MM.1S (cell line): ENCODE data around the gene ISG15.
"Not testable (repeated sequence)": the region's sequence is repeated elsewhere in the genome, so short reads cannot be mapped to it uniquely, and the experiment has no call there.

Experiments
- DNase-seq: peaks from one replicate; pipeline ENCODE4 v3.0.0-alpha.2; 2015
- H2AFZ ChIP-seq: fragments of 300-600 bp; sonication (generic); 2 replicates; pipeline ENCODE4 v1.6.0; 2016; ENCODE audit warnings: antibody characterized with exemption, low read length
- H3F3A ChIP-seq: fragments of 300-600 bp; sonication (generic); 2 replicates; pipeline ENCODE4 v1.6.1; 2016; ENCODE audit warnings: mild to moderate bottlenecking, antibody characterized with exemption, low read length, moderate library complexity, mixed read lengths; ENCODE audit not compliant: insufficient read depth
- H3K27ac ChIP-seq: fragments of 300-600 bp; sonication (generic); 2 replicates; pipeline ENCODE4 v1.5.1; 2016; ENCODE audit warnings: mild to moderate bottlenecking, low read length
- H3K27me3 ChIP-seq: fragments of 300-600 bp; sonication (generic); replicated peaks from 2 replicates; pipeline ENCODE4 v1.6.0; 2016; ENCODE audit warnings: low read length; ENCODE audit not compliant: insufficient read depth
- H3K36me3 ChIP-seq: fragments of 300-600 bp; sonication (generic); replicated peaks from 2 replicates; pipeline ENCODE4 v1.6.1; 2016; ENCODE audit warnings: mild to moderate bottlenecking, low read length, mixed read lengths; ENCODE audit not compliant: insufficient read depth
- H3K4me1 ChIP-seq: fragments of 300-600 bp; sonication (generic); 2 replicates; pipeline ENCODE4 v1.6.1; 2016; ENCODE audit warnings: low read length, mixed read lengths
- H3K4me2 ChIP-seq: fragments of 300-600 bp; sonication (generic); 2 replicates; pipeline ENCODE4 v1.6.0; 2016; ENCODE audit warnings: low read depth, low read length
- H3K4me3 ChIP-seq: fragments of 300-600 bp; sonication (generic); 2 replicates; pipeline ENCODE4 v1.5.1; 2016; ENCODE audit warnings: low read length, mixed read lengths
- H3K79me2 ChIP-seq: fragments of 300-600 bp; sonication (generic); 2 replicates; pipeline ENCODE4 v1.6.1; 2016; ENCODE audit warnings: mixed run types, low read length, mixed read lengths
- H3K9ac ChIP-seq: fragments of 300-600 bp; sonication (generic); 2 replicates; pipeline ENCODE4 v1.6.1; 2016; ENCODE audit warnings: low read length, mixed read lengths
- H3K9me2 ChIP-seq: fragments of 300-600 bp; sonication (generic); replicated peaks from 2 replicates; pipeline ENCODE4 v1.6.1; 2016; ENCODE audit warnings: mild to moderate bottlenecking, low read length, mixed read lengths; ENCODE audit not compliant: insufficient read depth
- H3K9me3 ChIP-seq: fragments of 300-600 bp; sonication (generic); replicated peaks from 2 replicates; pipeline ENCODE4 v1.6.1; 2016; ENCODE audit warnings: mild to moderate bottlenecking, low read length, mixed read lengths; ENCODE audit not compliant: insufficient read depth
- H4K20me1 ChIP-seq: fragments of 300-600 bp; sonication (generic); 2 replicates; pipeline ENCODE4 v1.6.1; 2016; ENCODE audit warnings: mild to moderate bottlenecking, low read length, moderate library complexity, mixed read lengths; ENCODE audit not compliant: insufficient read depth
- CTCF ChIP-seq: fragments of 300-600 bp; sonication (generic); IDR thresholded peaks from 2 replicates; pipeline ENCODE4 v1.5.1; 2016; ENCODE audit warnings: antibody characterized with exemption, low read length, mixed read lengths
- EZH2 ChIP-seq: fragments of 300-600 bp; sonication (generic); optimal IDR thresholded peaks from 2 replicates; pipeline ENCODE3; 2017; ENCODE audit warnings: low read depth, mild to moderate bottlenecking, antibody characterized with exemption, low read length, mixed read lengths

The ISG15 gene

GRCh38 chr1:1013922-1014648 is 788 bp downstream of the ISG15 start:
- Histone ChIP-seq H3K9me2 (no peaks in the 10 kb centered on the region), H3F3A (no peaks in the 10 kb centered on the region), H3K4me3 (peak overlapping the region; percentile 77), H2AFZ (peak overlapping the region; percentile 93), H3K4me2 (peak overlapping the region; percentile 99), H3K27me3 (peaks cover 29% of the 10 kb centered on the region), H3K27ac (no peak overlapping the region), H3K79me2 (no peaks in the 10 kb centered on the region), H3K9me3 (no peaks in the 10 kb centered on the region; the same call in 1 of the 2 replicates), H3K36me3 (no peaks in the 10 kb centered on the region), H3K4me1 (peaks cover 8% of the 10 kb centered on the region), H4K20me1 (no peaks in the 10 kb centered on the region), H3K9ac (peak overlapping the region; percentile 42)
- TF ChIP-seq CTCF = no peak
- DNase-seq = no peak

- H3K4me1 ChIP-seq = peaks cover 8% of the 10 kb centered on the region
- H3K27ac ChIP-seq = no peak overlapping the region
- H3K27me3 ChIP-seq = peaks cover 23% of the 10 kb centered on the region
- no peak for DNase-seq
- H4K20me1 ChIP-seq = no peaks in the 10 kb centered on the region
- H3K4me3 ChIP-seq = no peak overlapping the region
- no peaks in the 10 kb centered on the region for H3K9me2 ChIP-seq
- H3K79me2 ChIP-seq = no peaks in the 10 kb centered on the region
- no peak overlapping the region for H3K4me2 ChIP-seq
- no peaks in the 10 kb centered on the region for H3K36me3 ChIP-seq
- H3K9me3 ChIP-seq = no peaks in the 10 kb centered on the region; the same call in 1 of the 2 replicates
- no peak overlapping the region for H2AFZ ChIP-seq
- TF ChIP-seq EZH2 (no peak), CTCF (peak; percentile 18; the same call in 1 of the 2 replicates)
- no peak overlapping the region for H3K9ac ChIP-seq
- H3F3A ChIP-seq = no peaks in the 10 kb centered on the region
These were observed 1.7 kb downstream of the ISG15 start for GRCh38 chr1:1014799-1015681.

DNA sequence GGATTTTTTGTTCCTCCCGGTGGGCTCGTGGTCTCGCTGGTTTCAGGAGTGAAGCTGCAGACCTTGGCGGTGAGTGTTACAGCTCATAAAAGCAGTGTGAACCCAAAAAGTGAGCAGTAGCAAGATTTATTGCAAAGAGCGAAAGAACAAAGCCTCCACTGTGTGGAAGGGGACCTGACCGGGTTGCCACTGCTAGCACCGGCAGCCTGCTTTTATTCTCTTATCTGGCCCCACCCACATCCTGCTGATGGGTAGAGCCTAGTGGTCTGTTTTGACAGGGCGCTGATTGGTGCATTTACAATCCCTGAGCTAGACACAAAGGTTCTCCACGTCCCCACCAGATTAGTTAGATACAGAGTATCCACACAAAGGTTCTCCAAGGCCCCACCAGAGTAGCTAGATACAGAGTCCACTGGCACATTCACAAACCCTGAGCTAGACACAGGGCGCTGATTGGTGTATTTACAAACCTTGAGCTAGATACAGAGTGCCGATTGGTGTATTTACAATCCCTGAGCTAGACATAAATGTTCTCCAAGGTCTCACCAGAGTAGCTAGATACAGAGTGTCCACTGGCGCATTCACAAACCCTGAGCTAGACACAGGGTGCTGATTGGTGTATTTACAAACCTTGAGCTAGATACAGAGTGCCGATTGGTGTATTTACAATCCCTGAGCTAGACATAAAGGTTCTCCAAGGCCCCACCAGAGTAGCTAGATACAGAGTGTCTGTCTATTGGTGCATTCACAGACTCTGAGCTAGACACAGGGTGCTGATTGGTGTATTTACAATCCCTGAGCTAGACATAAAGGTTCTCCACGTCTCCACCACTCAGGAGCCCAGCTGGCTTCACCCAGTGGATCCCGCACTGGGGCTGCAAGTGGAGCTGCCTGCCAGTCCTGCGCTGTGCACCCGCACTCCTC is 4.4 kb downstream of the ISG15 start:
- not testable (repeated sequence) for DNase-seq

GRCh38 chr1:1018321-1018685 is 5.0 kb downstream of the ISG15 start:
- H3K4me1 ChIP-seq, H4K20me1 ChIP-seq, H3K4me3 ChIP-seq, H2AFZ ChIP-seq, DNase-seq, H3K4me2 ChIP-seq, H3K79me2 ChIP-seq, H3K9ac ChIP-seq, H3K9me3 ChIP-seq, H3K27ac ChIP-seq, H3K36me3 ChIP-seq, H3F3A ChIP-seq, H3K9me2 ChIP-seq: not testable (repeated sequence)
- peaks cover 31% of the 10 kb centered on the region for H3K27me3 ChIP-seq

More for the DNA sequence above, 4.4 kb downstream of the ISG15 start:
- not testable (repeated sequence) for H3K4me2 ChIP-seq, H3K36me3 ChIP-seq, H3K79me2 ChIP-seq, H3K9me2 ChIP-seq, H2AFZ ChIP-seq, H3K9me3 ChIP-seq, H3K4me3 ChIP-seq, H3K9ac ChIP-seq, H3K27ac ChIP-seq, H4K20me1 ChIP-seq, H3F3A ChIP-seq, H3K4me1 ChIP-seq
- peaks cover 27% of the 10 kb centered on the region for H3K27me3 ChIP-seq
